Measurements from ENCODE around the gene DDX49.

- TF ChIP-seq EZH2 (IDR thresholded peaks at IDR 0.05; ENCODE audit: insufficient read depth, low read length) (no peak), CTCF (IDR thresholded peaks at IDR 0.05; ENCODE audit: insufficient read depth, low read depth, low read length) (no peak)
Observed at GRCh38 chr19:18897094-18898029, 22.2 kb upstream of the DDX49 start.
